Cerebellar nuclear complex (tissue), 1 donor: ENCODE measurements around the gene R3HDM2.

Source experiments
- DNase-seq, 2 experiments: peaks; one replicate each; lab custom pipeline; 2025; lab: John Stamatoyannopoulos, UW

R3HDM2 gene

GRCh38 chr12:57430931-57431566 is at the start of gene R3HDM2:
R3HDM2 (minus strand) TSS chr12:57431043; CDS start chr12:57310428, 120,615 bp downstream.
- DNase-seq: peak; percentile 31 to 84

- DNase-seq: no peak
These were observed 48.7 kb upstream of the R3HDM2 start, which contains the start of gene ARHGAP9 for GRCh38 chr12:57479376-57480115. ARHGAP9 (minus strand) TSS chr12:57479866; CDS start chr12:57479406, 460 bp downstream.

GRCh38 chr12:57479043-57479375 is 48.2 kb upstream of the R3HDM2 start:
- DNase-seq: no peak

- no peak for DNase-seq
These were observed 47.2 kb upstream of the R3HDM2 start for GRCh38 chr12:57477710-57478681.

GRCh38 chr12:57476993-57477709 is 46.3 kb upstream of the R3HDM2 start:
- DNase-seq: no peak

- DNase-seq: no peak
These were observed 45.5 kb upstream of the R3HDM2 start for GRCh38 chr12:57476162-57476992.

GRCh38 chr12:57475271-57476161 is 44.7 kb upstream of the R3HDM2 start:
- DNase-seq: no peak

GRCh38 chr12:57474862-57475261 is 44.0 kb upstream of the R3HDM2 start:
- DNase-seq: no peak

GRCh38 chr12:57474430-57474829 is 43.6 kb upstream of the R3HDM2 start:
- no peak for DNase-seq

- DNase-seq: no peak
These were observed 43.0 kb upstream of the R3HDM2 start for GRCh38 chr12:57473886-57474285.

- DNase-seq: no peak
These were observed 42.5 kb upstream of the R3HDM2 start for GRCh38 chr12:57473392-57473791.

- no peak for DNase-seq
These were observed 41.5 kb upstream of the R3HDM2 start for GRCh38 chr12:57472391-57472790.

GRCh38 chr12:57471661-57472060 is 40.8 kb upstream of the R3HDM2 start:
- DNase-seq: no peak

GRCh38 chr12:57470970-57471656 is 40.3 kb upstream of the R3HDM2 start:
- DNase-seq: no peak

GRCh38 chr12:57470286-57470969 is 39.6 kb upstream of the R3HDM2 start:
- no peak for DNase-seq

- no peak for DNase-seq
These were observed 38.7 kb upstream of the R3HDM2 start for GRCh38 chr12:57469296-57470164.

- no peak for DNase-seq
These were observed 37.1 kb upstream of the R3HDM2 start for GRCh38 chr12:57467915-57468314.
